Coronary artery (tissue), 2 donors: ENCODE results near the gene ZDHHC13.
"Not testable (repeated sequence)": the region's sequence is repeated elsewhere in the genome, so short reads cannot be mapped to it uniquely, and the experiment has no call there.

Experiments used
- DNase-seq: peaks from one replicate; pipeline ENCODE4 v3.0.0-alpha.2; 2017; ENCODE audit warnings: low spot score
- H3K27ac ChIP-seq, 2 donors: fragments of 200-600 bp; sonication (generic); one replicate each; pipeline ENCODE4 v1.5.1; 2016 to 2019
- H3K4me3 ChIP-seq: fragments of 200-600 bp; sonication (generic); 2 replicates; pipeline ENCODE4 v1.5.1; 2016; ENCODE audit warnings: mild to moderate bottlenecking, moderate library complexity
- TF ChIP-seq, protein P1 (sequence below): fragments of 200-600 bp; sonication (generic); IDR thresholded peaks from one replicate; pipeline ENCODE4 v1.5.1; 2019; ENCODE audit warnings: antibody characterized with exemption

ZDHHC13 gene

DNA sequence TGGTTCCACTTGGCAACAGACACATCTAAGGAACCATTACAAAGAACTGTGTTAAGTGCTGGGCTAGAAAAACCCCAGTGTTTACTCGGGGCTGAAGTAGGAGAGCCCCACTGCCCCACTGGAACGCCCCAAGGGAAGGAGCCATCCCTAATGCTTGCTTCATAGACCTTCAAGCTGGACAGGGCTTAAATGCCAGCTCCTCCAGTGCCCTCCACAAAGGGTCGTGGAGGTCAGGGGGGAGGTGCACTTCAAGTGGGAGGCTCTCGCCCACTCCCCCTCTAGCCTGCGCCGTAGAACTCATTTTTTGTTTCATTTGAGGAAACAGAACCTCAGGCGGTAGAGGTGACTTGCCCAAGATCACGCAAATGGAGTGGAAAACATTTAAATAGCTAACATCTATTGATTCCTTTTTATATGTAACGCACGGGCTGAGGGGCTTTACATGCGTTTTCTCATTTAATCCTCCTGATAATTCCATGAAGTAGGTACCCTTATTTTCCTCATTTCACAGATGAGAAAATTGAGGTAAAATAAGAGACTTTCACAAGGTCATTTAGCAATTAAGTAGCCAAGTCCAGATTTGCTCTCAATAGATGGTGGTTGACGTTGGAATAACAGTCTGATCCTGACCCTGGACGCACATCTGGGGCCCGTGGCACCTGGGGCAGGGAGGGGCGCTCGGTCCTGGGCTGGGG, 545 bp upstream of the ZDHHC13 start:
- DNase-seq = no peak
- TF ChIP-seq, protein P1, sequence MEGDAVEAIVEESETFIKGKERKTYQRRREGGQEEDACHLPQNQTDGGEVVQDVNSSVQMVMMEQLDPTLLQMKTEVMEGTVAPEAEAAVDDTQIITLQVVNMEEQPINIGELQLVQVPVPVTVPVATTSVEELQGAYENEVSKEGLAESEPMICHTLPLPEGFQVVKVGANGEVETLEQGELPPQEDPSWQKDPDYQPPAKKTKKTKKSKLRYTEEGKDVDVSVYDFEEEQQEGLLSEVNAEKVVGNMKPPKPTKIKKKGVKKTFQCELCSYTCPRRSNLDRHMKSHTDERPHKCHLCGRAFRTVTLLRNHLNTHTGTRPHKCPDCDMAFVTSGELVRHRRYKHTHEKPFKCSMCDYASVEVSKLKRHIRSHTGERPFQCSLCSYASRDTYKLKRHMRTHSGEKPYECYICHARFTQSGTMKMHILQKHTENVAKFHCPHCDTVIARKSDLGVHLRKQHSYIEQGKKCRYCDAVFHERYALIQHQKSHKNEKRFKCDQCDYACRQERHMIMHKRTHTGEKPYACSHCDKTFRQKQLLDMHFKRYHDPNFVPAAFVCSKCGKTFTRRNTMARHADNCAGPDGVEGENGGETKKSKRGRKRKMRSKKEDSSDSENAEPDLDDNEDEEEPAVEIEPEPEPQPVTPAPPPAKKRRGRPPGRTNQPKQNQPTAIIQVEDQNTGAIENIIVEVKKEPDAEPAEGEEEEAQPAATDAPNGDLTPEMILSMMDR = no peak
- Histone ChIP-seq H3K27ac (no peak overlapping the region), H3K4me3 (peak overlapping the region; percentile 85)

DNA sequence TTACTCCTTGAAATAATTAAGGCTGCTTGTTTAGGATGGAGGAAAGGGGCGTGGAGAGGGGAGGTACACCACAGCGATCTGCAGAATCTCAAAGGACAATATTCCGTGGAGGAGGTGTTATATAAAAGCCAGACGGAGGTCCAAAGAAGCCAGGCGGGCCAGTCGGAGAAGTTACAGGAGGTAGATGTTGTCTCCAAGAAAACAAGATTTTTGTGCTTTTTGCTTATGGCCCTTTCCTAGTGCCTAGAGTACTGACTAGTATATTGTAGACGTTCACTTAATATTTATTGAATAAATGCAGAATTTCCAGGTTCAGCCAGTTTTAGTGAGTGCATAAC, 761 bp downstream of the ZDHHC13 start:
- DNase-seq = no peak
- TF ChIP-seq, protein P1 = no peak
- Histone ChIP-seq H3K27ac (no peak overlapping the region), H3K4me3 (peak overlapping the region; percentile 85)

DNA sequence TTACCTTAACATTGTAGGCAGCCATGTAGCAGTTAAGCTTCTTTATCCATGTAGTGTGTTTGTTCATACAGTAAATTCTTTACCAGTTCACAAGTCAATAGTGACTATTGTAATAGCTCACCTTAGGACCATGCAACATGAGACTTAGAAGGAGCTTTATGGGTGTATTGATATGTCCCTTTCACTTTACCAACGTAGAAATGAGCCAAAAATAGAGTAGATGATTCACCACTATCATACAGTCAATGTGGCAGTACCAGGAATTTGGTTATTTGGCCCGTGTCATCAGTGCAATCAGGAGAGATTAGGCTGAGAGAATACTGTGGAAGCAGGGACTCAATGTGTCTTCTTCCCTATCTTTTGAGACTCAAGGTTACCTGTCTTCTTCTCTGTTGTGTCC, 4.7 kb downstream of the ZDHHC13 start:
- Histone ChIP-seq H3K4me3 (no peak overlapping the region), H3K27ac (no peak overlapping the region)
- TF ChIP-seq, protein P1 = no peak
- no peak for DNase-seq

DNA sequence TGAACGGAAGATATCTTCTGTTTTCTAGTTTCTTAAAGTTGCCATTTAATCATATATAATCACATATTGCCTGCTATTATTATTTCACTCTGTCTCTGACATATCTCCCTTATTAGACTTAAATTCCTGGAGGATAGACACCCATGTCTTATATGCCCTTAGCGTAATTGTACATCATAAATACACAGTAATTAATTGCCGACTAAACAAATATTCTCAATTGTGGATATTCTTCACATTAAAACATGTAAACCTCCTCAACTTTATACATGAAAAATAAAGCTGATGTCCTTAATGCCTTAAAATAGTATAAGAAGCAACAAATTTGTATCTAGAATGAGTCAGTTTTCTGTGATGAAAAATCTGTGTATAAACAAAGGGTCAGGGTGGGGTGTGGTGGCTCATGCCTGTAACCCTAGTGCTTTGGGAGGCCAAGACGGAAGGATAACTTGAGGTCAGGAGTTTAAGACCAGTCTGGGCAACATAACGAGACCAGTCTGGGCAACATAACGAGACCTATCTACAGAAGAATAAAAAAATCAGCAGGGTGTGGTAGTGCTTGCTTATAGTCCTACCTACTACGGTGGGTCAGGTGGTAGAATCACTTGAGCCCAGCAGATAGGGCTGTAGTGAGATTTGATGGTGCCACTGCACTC, 6.1 kb downstream of the ZDHHC13 start:
- TF ChIP-seq, protein P1 = no peak
- Histone ChIP-seq H3K4me3 (no peak overlapping the region), H3K27ac (no peak overlapping the region)
- no peak for DNase-seq

- not testable (repeated sequence) for DNase-seq, H3K4me3 ChIP-seq, H3K27ac ChIP-seq
These were observed 9.8 kb downstream of the ZDHHC13 start for GRCh38 chr11:19126562-19127325.

DNA sequence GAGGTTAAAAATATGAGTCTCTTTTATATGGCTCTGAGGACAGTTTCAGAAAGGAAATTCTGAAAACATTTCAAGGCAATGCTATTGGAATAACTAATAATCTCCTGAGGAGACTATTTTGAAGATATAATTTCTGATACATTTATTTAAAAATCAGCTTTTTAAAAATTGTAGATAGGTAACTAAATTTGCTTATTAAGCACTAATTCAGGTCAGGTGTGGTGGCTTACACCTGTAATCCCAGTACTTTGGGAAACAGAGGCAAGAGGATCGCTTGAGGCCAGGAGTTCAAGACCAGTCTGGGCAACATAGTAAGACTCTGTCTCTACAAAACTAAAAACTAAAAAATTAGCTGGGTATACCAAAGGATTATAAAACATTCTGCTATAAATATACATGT, 17.0 kb downstream of the ZDHHC13 start:
- H3K4me3 ChIP-seq = no peak overlapping the region
- TF ChIP-seq, protein P1 = no peak
- DNase-seq = no peak
- H3K27ac ChIP-seq = no peak overlapping the region

DNA sequence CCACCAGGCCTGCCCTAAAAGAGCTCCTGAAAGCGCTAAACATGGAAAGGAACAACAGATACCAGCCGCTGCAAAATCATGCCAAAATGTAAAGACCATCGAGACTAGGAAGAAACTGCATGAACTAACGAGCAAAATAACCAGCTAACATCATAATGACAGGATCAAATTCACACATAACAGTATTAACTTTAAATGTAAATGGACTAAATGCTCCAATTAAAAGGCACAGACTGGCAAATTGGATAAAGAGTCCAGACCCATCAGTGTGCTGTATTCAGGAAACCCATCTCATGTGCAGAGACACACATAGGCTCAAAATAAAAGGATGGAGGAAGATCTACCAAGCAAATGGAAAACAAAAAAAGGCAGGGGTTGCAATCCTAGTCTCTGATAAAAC, 19.9 kb downstream of the ZDHHC13 start:
- not testable (repeated sequence) for DNase-seq, H3K27ac ChIP-seq, H3K4me3 ChIP-seq

DNA sequence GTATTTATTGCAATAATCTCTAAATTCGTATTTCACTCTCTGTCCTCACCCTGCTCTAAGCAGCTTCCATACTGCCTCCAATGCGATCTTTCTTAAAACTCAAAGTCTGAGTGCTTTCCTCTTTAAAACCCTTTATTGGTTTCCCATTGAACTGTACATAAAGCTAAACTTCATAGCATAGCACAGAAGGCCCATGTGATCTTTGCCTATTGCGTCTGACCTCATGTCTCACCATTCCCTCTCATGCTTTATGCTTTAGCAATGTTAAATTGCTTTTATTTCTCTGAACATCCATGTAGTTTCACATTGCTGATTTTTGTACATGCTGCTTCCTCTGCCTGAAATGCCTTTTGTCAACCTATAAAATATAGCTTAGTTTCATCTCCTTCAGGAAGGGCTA, 28.4 kb downstream of the ZDHHC13 start:
- TF ChIP-seq, protein P1 = no peak
- no peak overlapping the region for H3K27ac ChIP-seq

More for the DNA sequence above, 28.4 kb downstream of the ZDHHC13 start:
- no peak for DNase-seq
- no peak overlapping the region for H3K4me3 ChIP-seq
